GM10248 (cell line): ENCODE results near the gene MCM7.

ENCODE experiments used
- CTCF ChIA-PET: fragments of 300-600 bp; sonication (Branson Sonifier 250); formaldehyde crosslinking; extraction: SDS; loops from one replicate; lab custom pipeline; 2021; ENCODE audit warnings: antibody characterized with exemption; lab: Yijun Ruan, JAX
- POLR2A ChIA-PET: fragments of 350-650 bp; sonication (Branson Sonifier 250); formaldehyde crosslinking; extraction: SDS; loops from one replicate; lab custom pipeline; 2020; ENCODE audit warnings: antibody characterized with exemption; lab: Yijun Ruan, JAX
- DNase-seq: peaks from one replicate; pipeline ENCODE4 v3.0.0; 2012; ENCODE audit errors: extremely low spot score
- TF ChIP-seq, protein P1 (sequence below): IDR thresholded peaks from 2 replicates; pipeline ENCODE4 v1.5.1; 2012; ENCODE audit warnings: mild to moderate bottlenecking, low read depth; ENCODE audit errors: extremely low read depth, missing control alignments, control extremely low read depth

Gene MCM7

DNA sequence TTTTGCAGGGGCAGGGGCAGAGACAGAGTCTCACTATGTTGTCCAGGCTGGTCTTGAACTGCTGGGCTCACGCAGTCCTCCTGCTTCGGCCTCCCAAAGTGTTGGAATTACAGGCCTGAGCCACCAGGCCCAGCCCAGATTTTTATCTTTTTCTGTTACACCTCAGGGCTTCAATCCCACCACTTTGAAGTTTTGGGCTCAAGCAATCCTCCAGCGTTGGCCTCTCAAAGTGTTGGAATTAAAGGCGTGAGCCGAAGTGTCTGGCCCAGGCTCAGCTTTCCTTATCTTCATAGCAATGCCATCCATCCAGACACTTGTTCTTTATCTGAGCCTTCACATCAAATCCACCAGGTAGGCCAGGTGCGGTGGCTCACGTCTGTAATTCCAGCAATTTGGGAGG lies 13.8 kb upstream of the MCM7 start:
- ChIA-PET POLR2A (no interaction called here), CTCF (interaction anchor here (1.2 to 2.7 kb wide), 3 partner anchors 10 to 17 kb away, joined by 3 to 9 read pairs (median 5); no protein-coding TSS in a partner anchor)
- TF ChIP-seq, protein P1, sequence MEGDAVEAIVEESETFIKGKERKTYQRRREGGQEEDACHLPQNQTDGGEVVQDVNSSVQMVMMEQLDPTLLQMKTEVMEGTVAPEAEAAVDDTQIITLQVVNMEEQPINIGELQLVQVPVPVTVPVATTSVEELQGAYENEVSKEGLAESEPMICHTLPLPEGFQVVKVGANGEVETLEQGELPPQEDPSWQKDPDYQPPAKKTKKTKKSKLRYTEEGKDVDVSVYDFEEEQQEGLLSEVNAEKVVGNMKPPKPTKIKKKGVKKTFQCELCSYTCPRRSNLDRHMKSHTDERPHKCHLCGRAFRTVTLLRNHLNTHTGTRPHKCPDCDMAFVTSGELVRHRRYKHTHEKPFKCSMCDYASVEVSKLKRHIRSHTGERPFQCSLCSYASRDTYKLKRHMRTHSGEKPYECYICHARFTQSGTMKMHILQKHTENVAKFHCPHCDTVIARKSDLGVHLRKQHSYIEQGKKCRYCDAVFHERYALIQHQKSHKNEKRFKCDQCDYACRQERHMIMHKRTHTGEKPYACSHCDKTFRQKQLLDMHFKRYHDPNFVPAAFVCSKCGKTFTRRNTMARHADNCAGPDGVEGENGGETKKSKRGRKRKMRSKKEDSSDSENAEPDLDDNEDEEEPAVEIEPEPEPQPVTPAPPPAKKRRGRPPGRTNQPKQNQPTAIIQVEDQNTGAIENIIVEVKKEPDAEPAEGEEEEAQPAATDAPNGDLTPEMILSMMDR: no peak
- no peak for DNase-seq

DNA sequence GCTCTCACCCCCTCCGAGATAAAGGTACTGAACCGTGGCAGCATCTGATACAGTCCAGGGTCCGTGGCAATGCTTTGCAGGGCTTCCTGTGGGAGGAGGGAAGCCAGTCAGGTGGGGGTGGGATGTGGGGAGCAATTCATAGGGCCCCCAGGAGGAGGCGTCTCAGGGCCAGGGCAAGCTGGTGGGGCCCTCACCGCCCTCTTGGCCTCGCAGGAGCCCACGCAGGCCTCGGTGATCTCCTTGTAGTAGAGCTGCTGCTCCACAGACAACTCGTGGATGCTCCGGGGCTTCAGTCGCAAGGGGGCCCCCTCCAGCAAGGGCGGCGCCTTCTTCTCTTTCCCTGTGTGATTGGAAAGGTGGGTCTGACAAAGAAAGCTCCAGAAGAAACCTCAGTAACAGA lies 10.7 kb upstream of the MCM7 start:
- TF ChIP-seq, protein P1: no peak
- DNase-seq: no peak
- ChIA-PET POLR2A (no interaction called here), CTCF (interaction anchor here (0.8 to 2.7 kb wide), 3 partner anchors 10 to 29 kb away, joined by 3 to 14 read pairs (median 3); partner anchors contain the start of genes AP4M1 and MCM7)

- DNase-seq: no peak
- TF ChIP-seq, protein P1: no peak
- ChIA-PET POLR2A (no interaction called here), CTCF (interaction anchor here (0.8 to 2.7 kb wide), 3 partner anchors 9 to 20 kb away, joined by 3 to 14 read pairs (median 3); partner anchors contain the start of genes AP4M1 and MCM7)
Observed at GRCh38 chr7:100111156-100111555, 10.0 kb upstream of the MCM7 start.

DNA sequence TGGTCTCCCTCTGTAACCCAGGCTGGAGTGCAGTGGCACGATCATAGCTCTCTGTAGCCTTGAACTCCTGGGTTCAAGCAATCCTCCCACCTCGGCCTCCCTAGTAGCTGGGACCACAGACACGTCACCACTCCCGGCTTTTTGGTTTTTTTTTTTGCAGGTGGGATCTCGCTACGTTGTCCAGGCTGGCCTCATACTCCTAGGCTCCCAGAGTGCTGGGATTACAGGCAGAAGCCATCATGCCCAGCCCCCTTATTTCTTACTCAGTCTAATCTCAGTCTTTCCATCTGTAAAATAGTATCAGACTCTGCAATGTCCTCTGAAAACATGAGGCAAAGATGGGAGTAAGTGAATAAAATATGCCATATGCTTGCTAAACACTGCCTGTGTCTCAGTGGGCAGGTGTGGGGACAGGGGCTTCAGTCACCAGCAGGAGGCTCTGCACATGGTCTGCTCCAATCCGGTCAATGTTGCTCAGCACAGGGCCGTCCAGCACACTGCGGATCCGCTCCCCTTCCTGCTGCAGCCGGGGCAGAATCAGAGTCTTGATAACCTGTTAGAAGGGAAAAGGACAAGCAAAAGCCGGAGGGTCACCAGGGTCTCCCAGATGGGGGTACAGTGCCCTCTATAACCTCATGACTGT lies 8.4 kb upstream of the MCM7 start:
- TF ChIP-seq, protein P1: no peak
- DNase-seq: no peak
- ChIA-PET POLR2A (interaction anchor here (0.6 kb wide), 1 partner anchor 80 kb away, joined by 3 read pairs; no protein-coding TSS in a partner anchor), CTCF (no interaction called here)

GRCh38 chr7:100107890-100108289 lies 6.7 kb upstream of the MCM7 start:
- TF ChIP-seq, protein P1: no peak
- DNase-seq: no peak
- ChIA-PET CTCF (no interaction called here), POLR2A (no interaction called here)

- CTCF ChIA-PET: no interaction called here
- DNase-seq: no peak
- TF ChIP-seq, protein P1: no peak
- POLR2A ChIA-PET: no interaction called here
Observed at GRCh38 chr7:100107125-100107737, 6.0 kb upstream of the MCM7 start.
